ENCODE measurements around the gene NIP7.

The NIP7 gene

DNA sequence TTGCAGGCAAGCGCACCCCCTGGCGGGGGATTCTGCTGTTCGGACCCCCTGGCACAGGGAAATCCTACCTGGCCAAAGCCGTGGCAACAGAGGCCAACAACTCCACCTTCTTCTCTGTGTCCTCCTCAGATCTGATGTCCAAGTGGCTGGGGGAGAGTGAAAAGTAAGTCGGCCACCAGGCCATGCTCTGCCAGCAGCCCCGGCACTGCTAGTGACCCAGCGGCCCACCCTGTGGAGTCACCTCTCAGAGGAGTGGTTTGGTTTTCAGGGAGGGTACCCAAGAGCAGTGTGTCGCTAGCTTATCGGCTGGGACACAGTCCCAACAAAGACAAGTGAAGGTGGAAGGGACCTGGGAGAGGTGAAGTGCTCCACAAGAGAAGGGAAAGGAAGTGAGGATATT is 20.2 kb upstream of the NIP7 start:
- no peak for DNase-seq

DNA sequence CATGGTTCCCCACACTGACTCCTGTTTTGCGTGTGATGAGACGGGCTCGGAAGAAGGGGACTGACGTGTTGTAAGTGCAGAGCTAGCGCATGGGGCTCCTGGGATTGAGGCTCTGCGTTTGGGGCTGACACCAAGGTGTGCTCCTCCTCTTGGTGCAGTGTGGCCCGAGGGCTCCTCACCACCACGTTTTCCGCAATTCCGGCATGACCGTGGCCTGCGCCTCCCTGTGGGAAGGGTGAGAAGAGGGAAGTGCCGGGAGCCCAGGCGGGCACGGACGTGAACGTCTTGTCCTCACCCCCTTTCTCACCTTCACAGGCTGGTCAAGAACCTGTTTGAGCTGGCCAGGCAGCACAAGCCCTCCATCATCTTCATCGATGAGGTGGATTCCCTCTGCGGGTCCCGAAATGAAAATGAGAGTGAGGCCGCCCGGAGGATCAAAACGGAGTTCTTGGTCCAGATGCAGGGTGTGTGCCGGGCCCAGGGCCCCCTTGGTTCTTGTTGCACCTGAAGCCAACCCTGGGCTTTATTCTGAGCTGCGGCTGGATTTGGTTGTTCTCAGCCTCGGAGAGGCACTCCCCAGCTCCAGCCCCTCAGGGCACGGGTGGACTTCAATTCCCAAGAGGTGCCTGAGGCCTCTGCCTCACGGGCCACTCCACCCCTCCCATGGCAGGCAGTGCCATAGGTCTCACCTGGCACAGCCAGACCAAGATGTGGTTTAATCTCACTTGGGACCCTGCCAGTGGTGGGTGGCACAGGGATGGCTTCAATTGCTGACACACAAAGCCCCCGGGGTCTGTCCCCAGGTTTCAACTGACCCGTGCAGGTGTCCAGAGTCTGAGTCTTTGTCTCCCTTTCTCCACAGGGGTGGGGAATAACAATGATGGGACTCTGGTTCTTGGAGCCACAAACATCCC is 19.5 kb upstream of the NIP7 start:
- DNase-seq, result no peak

DNA sequence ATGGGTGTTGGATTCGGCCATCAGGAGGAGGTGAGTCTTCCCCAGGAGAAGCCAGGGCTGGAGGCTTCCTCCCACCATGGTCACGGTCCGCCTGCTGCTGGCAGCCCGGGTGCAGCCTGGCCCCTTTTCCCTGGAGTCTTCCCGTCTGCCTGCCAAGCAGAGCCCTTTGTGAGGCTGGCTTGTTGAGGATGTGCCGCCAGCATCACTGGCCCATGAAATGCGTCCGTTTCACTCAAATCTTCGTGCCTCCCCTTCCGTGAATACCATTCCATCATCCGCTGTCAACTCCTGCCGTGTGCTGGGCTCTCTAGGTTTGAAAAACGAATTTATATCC is 18.9 kb upstream of the NIP7 start:
- DNase-seq, result no peak

DNA sequence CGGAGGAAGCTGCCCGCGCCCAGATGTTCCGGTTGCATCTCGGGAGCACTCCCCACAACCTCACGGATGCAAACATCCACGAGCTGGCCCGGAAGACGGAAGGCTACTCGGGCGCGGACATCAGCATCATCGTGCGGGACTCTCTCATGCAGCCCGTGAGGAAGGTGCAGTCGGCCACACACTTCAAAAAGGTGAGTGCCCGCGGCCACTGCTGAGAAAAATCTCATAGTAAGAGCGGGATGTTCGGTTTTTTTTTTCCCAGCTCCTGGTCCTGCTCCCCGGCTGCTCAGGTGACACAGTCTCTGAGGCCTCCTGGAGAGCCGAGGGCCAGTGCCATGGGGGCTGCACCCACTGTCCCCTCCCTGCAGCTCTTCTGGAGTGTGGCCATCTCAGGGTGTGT is 18.5 kb upstream of the NIP7 start:
- no peak for DNase-seq

DNA sequence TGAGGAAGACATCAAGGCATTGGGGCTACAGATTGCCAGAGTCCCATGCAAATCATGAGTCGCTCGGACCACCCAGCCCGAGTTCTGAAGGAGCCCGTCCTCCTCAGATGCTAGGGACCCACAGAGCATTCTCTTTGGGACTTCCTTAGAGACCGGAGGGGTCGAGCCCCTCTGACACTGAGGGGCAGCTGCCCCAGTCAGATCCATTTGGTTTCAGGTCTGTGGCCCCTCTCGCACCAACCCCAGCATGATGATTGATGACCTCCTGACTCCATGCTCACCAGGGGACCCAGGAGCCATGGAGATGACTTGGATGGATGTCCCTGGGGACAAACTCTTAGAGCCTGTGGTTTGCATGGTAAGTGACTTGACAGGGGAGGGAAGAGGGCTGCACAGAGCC is 17.2 kb upstream of the NIP7 start:
- DNase-seq, result no peak

DNA sequence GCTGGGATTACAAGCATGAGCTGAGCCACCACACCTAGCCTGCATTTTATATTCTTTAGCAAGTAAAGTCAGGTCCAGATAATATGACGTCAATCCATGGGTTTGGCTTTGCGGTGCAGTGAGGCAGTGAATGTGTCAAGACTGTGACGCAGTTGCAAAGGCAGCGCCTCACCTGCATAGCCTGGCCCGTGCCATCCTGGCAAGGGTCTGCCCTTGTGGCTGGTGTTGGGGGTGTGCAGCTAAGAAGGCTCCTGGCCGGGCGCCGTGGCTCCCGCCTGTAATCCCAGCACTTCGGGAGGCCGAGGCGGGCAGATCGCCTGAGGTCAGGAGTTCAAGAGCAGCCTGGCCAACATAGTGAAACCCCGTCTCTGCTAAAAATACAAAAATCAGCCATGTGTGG is 16.2 kb upstream of the NIP7 start:
- DNase-seq, result no peak

DNA sequence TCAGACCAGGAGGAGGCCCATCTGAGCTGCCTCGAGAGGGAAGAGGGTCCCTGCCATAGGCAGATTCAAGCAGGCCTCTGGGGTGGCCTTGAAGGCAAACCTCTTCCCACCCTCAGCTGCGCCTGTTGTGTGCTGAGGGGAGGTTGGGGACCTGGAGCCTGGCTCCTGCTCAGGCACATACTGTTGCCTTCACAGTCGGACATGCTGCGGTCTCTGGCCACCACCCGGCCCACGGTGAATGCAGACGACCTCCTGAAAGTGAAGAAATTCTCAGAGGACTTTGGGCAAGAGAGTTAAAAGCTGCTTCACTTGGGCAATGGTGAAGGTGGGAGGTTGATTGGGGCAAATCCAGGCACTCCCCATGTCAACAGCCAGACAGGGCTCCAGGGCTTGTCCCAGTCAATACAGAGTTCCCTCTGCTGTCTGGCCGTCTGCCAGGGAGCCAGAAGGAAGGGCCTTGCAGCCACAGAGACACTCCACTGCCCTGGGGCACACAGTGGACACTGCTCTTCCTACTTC is 15.5 kb upstream of the NIP7 start:
- DNase-seq, result no peak

DNA sequence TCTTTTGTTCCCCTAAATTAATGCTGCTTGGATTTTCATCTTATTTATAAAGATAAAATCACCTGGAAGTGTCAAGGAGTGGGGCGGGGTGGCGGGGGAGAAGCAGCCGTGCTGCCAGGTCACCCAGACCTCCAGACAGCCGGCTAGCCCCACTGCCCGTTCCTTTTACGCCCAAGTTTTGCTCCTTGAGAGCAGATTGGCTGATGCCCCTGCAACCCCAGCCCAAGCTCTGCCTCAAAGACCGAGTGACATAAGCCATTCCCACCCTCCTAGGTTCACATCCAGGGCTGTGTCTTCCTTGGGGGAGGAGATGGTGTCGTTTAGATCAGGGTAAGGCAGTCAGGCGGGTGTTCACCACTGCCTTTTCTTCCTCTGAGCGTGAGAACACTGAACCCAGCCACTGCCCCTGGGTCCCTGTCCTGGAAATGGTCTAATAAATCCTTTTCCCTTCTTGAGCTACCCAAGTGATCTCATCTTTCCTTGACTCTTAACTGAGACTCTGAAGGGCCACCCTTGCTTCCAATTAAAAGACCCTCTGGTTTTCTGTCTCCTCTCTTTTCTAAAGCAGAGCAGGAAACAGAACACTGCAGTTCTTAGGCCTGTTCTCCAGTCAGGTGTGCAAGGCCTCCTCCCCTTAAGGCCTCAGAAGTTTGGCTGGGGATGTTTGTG is 14.9 kb upstream of the NIP7 start:
- no peak for DNase-seq

DNA sequence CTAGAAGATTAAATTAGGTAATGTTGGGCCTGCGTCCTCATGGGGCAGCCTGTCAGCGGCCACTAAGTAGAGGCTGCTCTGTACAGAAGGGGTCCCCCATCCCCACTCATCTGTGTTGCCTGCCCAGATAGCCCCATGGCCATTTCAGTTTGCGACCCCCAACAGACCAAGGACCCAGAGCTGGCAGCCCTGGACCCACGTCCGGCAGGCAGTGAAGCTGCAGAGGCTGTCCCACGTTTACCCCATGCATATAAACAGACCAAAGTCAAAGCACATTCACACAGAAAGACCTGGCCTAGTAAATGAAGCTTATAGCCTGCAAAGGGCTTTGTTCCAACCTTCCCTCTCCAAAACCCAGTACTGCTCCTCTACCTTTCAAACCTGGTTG is 13.8 kb upstream of the NIP7 start:
- DNase-seq, result no peak

DNA sequence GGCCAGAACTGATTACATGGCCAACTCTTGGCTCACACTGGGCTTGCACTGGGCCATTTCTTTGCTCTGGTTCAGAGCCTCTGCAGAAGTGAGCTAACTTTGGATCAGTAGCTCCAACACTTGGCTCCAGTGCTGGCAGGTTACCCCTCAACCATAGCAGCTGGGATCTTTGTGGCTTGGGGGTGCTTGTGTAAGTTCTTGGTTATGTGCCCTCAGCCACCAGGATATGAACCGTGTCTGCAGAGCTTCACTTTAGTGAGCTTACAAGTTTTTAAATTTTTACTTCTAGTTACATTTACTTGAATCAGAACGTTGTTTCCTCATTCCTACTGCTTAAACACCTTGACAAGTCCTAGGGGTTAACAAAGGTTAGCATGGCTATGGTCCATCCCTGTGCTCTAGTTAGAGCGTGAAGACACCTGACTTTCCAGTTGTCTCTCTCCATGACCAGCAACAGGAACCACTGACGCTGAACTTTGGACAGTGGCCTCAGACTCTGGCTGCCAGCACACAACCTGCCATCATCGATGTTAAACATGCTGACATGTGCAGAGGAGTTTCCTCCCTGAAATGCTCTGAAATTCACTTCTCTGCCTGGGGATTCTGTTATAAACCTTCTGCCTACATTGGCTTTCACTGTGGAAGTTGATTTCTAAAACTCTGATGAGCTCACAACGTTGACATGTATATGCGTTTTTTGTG is 13.2 kb upstream of the NIP7 start:
- DNase-seq, result no peak

DNA sequence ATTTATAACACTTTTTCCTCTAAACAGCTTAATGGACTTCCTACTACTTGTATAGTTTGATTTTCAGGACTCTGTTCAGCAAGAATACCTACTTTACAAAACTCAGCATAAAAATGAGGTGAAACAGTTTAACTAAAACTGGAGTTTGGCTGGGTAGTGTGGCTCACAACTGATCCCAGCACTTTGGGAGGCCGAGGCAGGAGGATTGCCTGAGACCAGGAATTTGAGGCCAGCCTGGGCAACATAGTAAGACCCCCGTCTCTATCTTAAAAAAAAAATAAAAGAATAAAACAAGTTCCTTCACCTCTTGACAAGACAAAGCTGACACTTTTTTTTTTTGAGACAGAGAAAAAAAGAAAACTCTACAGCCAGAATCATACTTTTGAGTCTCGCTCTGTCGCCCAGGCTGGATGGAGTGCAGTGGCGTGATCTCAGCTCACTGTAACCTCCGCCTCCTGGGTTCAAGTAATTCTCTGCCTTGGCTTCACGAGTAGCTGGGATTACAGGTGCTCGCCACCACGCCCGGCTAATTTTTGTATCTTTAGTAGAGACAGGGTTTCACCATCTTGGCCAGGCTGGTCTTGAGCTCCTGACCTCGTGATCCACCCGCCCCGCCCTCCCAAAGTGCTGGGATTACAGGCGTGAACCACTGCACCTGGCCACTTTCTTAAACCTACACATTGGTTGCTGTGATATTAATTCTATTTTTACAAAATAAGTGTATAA is 11.8 kb upstream of the NIP7 start:
- DNase-seq, result no peak

DNA sequence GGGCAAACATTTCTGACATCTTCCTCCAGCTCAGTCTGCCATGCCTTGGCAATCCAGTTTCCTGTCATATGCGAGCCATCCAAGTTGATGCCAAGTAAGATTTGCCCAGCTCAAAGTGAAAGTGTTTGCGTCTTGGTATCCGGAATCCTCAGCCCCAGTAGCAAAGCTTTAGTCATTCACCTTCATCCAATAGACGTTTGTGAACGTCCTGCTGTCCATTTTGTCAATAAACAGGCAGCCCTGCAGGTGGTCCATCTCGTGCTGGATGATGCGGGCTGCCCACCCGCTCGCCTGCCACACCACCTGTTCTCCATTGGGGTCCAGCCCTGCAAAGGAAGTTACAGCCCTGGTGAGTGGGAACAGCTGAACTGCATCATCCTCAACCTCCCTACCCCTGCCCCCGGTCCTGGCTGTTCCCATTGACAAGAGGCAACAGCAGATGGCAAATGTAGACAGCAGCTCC is 10.7 kb upstream of the NIP7 start:
- DNase-seq, result no peak

DNA sequence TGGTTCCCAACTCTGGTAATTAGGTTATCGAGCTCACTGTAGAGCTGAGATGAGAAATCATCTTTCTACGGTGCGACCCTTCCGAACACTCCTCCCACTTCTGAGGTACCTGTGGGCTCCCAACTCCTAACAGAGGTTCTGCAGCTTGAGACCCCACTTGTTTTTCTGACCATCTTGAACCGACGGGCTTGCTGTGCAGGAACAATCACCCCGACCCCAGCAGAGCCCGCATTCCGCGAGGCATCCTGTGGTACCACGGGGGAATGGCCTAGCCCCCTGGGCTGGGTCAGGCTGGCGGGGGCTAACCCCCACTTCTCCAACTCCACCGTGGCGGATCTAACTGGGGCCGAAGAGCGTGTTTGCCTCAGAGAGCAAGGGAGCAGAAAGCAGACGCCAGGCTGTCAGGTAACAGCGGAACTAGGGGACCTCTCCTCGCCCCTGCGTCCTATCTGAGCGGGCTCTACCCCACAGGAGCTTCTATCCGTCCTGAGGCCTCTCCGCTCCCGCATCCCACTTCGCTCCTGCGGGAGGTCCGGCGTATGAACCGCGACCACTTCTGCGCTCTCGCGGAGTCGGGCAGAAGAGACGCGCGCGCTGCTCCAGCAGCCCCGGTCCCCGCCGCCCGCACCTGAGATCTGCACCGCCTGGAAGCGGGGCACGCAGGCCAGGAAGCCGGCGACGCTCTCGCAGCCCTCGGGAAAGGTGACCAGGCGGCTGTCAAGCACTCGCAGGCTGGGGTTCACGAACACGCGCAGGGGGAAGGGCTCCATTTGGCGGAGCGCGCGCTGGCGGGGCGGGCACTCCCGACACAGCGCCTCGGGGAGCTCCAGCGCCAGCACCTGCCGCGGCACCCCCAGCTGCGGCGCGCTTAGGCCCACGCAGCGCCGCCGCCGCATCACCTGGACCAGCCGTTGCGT is 9.9 kb upstream of the NIP7 start:
- DNase-seq, result no peak

DNA sequence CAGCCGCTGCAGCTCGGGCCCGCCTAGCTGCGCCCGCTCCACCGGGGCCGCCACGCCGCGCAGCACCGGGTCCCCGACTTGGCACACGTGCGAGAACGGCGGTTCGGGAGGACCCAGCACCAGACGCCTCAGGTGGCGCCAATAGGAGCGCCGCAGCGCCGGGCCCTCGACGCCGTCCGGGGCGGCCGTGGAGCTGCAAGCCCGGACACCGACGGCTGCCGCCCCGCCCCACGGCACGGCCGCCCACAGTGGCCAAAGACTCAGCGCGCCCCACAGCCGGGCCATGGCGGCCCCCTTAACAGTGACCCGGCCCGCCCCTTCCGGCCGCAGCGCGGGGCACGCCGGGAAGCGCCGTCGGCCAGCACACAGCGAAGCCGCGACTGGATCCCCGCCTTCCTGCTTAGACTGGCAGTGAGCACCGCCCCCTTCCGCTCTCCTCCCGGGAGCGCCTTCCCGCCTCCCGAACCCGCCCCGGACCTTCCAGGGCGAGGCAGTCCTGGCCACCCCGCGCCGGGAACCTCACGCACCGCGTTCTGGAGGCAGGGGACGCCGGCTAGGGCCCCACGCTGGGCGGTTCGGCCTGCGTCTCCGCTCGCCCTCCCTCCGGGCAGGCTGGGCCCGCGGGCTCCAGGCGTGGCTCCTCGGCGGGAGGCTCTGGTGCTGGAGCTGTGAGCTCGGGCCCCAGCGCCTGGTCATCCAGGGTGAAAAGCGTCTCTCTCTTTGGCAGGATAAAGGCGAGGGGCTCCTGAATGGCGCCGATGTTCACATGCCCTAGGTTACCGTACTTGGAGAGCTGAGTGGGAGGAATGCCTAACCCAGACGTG is 9.1 kb upstream of the NIP7 start, which contains the start of gene PDF:
Gene PDF (minus strand): TSS at position 303 of the 824 bp plus-strand sequence. CDS start 18 bp downstream, at position 285.
- peak; percentile 83 for DNase-seq

DNA sequence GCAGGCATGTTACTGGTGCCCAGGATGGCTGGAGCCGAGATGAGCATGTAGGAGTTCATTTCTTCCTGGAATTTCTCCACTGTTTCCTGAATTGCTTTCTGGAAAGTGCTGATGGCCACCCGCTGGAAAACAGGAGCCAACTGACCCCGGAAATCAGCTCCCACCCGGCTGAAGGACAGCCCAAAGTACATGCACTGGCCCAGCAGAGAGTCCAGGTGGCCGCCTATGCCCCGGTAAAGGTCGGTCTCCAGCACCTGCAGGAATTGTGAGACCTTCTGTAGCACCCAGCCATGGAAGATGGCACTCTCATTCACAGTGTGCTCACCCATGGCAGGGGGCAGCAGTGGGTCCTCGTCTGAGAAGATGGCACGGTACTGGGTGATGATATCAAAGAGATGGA is 4.9 kb upstream of the NIP7 start:
- no peak for DNase-seq

DNA sequence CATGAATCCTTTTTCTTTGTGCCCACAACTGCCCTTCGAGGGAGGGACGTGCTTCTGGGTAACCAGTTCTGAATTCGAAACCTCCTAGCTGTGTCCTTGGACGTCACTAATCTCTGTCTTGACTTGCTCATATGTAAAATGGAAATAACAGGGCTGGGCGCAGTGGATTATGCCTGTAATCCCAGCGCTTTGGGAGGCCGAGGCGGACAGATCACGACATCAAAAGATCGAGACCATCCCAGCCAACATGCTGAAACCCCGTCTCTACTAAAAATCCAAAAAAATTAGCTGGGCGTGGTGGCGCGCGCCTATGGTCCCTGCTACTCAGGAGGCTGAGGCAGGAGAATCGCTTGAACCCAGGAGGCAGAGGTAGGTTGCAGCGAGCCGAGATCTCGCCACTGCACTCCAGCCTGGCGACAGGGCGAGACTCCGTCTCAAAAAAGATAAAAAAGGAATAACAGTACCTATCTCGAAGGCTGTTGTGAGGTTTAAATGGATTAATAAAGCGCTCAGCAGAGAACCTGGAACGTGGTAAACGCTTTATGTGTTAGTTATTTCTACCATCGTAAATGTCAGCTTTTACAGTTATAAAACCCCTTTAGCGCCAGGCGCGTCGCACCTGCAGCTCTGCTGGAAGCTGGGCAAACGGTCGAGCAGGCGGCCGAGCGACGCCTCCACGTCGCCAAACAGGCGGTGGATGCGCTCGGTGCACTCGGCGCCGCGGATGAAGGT is 849 bp upstream of the NIP7 start:
- DNase-seq, result no peak

DNA sequence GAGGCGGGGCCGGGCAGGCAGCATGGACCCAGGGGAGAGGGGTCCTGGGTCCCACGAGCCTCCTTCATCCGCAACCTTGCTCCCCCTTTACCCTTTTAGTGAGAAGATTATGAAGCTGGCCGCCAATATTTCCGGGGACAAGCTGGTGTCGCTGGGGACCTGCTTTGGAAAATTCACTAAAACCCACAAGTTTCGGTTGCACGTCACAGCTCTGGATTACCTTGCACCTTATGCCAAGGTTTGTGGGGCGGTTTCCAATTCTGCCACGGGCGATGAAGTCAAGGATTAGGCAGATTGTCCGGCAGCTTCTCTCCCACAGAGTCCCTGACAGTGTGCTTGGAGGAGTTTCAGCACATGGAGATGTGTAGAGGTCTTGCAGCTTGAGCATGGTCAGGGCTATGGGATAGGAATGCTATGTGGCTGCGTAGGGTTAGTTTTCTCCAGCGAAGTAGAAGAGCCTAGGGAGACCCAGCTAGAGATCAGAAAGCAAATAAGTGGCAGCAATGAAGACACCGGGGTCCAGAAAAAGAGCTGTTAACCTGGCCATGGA is 598 bp downstream of the NIP7 start:
- no peak for DNase-seq

DNA sequence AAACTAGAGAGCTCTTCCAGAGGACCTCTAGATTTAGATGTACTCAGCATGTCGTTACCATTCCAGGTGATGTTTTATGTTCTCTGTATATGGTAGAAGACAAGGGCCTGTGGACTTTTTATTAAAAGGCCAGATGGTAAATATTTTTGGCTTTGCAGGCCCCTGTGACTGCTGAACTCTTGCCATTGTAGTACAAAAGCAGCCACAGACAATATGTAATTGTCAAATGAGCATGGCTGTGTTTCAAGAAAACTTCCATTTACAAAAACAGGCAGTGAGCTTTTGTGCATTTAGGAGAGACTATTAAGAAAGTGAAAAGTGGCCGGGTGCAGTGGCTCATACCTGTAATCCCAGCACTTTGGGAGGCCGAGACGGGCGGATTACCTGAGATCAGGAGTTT is 4.6 kb downstream of the NIP7 start:
- DNase-seq, result no peak

DNA sequence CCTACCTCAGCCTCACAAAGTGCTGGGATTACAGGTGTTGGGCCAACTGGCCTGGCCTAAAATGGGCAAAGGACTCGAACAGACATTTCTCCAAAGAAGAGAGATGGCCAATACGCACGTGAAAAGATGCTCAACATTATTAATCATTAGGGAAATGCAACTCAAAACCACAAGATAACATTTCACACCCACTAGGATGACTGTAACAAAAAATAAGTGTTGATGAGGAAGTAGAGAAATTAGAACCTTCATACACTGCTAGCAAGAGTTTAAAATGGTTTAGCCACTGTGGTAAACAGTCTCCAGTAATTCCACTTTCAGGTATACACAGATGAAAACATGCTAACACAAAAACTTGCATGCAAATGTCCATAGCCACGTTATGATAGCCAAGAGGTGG is 6.4 kb downstream of the NIP7 start:
- DNase-seq, result peak; percentile 13

DNA sequence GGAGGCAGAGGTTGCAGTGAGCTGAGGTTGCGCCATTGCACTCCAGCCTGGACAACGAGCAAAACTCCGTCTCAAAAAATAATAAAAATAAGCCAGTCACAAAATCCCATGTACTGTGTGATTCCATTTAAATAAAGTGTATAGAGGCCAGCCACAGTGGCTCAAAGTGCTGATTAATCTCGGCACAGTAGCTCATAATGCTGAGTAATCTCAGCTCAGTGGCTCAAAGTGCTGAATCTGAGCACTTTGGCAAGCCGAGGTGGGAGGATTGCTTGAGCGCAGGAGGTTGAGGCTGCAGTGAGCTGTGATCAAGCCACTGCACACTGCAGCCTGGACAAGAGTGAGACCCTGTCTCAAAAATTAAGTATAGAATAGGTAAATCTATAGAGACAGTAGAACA is 7.1 kb downstream of the NIP7 start:
- DNase-seq, result no peak

All from CD4-positive, alpha-beta T cell treated with Interleukin-21 for 1 hour (primary cell).